ENCODE measurements around the gene APBA1.

- TF ChIP-seq CTCF (IDR thresholded peaks at IDR 0.05) (no peak), POLR2A (IDR thresholded peaks at IDR 0.05) (no peak)
Observed at GRCh38 chr9:69474821-69475220, 197.3 kb downstream of the APBA1 start.
